CD4-positive, alpha-beta T cell treated with Interleukin-1 beta for 1 hour (primary cell): ENCODE measurements around the gene ASAP2.
"Not testable (repeated sequence)": the region's sequence is repeated elsewhere in the genome, so short reads cannot be mapped to it uniquely, and the experiment has no call there.

Experiments used
- DNase-seq, 2 donors: peaks; one replicate each; pipeline ENCODE4 v3.0.0-alpha.2; 2020 to 2022

ASAP2 gene

GRCh38 chr2:9212661-9213411 lies 6.2 kb downstream of the ASAP2 start:
- no peak for DNase-seq

DNA sequence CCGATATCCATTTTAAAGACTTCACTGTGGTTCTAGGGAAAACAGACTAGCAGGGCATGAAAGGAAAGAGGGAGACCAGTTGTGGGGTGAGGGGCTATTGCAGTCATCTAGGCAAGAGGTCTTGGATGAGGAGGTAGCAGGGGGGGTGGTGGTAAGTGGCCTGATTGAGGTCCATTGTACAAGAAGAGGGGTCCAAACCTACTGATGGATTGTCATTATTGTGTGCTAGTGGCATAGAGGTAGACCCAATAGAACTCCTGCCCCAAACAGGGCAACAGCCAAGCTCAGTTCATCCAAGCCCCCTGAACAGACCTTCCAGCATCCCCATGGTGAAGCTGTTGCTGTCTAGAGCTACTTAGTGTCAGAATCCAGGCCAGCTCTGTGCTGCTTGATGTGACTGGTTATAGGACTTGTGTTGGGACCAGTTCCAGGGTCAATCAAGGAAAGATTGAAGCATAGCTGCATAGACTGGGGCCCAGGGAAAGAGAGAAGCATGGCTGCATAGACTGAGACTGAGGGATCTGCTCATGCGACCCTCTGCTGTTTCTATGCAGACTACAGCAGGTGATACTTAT lies 7.0 kb downstream of the ASAP2 start:
- DNase-seq: no peak

DNA sequence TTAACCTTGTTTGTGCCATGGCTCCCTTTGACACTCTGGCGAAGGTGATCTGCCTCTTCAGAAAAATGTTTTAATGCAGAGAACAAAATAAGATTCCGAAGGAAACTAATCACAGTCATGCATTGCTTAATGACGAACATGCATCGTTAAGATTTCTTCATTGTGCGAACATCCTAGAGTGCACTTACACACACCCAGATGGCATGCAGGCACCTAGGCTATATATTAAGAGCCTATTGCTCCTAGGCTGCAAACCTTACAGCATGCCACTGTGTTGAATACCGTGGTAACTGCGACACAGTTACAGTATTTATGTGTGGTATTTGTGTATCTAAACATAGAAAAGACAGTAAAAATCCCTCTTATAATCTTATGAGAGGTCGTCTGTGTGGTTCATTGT lies 8.3 kb downstream of the ASAP2 start:
- no peak for DNase-seq

GRCh38 chr2:9215680-9216079 lies 9.1 kb downstream of the ASAP2 start:
- no peak for DNase-seq

DNA sequence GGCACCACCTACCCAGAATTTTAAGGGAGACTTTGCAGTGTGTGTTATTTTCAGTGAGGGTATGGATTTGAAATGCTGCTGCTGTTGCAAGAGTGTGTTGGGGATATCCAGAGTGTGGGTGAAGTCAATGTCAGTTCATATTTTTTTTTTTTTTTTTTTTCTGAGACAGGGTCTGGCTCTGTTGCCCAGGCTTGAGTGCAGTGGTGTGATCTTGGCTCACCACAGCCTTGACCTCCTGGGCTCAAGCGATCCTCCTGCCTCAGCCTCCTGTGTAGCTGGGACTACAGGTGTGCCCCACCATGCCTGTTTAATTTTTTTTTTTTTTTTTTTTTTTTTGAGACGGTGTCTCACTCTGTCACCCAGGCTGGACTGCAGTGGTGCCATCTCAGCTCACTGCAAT lies 9.5 kb downstream of the ASAP2 start:
- DNase-seq: not testable (repeated sequence)

DNA sequence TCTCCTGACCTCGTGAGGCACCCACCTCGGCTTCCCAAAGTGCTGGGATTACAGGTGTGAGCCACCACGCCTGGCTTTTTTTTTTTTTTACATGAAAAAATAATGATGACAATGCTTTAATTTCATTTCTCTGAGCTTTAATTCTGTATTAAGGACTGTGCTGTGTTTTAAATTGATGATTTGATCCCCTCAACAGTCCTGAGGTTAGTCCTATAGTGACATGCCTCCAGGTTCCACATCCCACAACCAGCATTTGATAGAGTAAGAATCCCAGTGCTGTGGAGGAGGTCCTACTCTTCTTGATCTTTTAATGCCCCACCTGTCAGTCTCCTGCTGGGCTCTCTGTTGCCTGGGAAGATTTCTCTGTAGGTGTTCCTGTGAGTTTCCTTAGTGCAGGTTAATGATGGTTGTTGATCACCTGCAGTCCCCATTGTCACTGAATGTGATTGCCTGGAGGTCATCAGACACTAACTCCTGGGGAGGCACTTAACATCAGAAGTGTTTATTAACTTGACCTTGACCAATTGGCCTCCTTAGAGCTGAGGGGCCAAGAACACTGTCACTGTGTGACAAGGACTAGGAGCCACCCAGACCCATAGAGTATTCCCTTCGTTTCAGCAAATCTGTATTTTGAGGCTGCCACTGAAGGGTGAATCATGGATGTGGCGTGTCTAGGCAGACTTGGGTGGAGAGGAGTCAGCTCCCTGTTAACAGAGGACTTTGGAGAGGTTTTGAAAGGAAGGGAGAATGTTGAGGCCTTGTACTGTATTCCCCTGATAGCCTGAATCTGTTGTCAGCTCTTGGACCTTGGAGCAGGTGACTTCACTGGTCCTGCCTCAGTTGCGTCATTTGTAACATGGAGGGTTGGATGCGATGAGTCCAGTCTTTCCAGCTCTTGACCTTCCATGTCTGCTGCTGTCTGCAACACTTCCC lies 11.5 kb downstream of the ASAP2 start:
- DNase-seq: no peak

DNA sequence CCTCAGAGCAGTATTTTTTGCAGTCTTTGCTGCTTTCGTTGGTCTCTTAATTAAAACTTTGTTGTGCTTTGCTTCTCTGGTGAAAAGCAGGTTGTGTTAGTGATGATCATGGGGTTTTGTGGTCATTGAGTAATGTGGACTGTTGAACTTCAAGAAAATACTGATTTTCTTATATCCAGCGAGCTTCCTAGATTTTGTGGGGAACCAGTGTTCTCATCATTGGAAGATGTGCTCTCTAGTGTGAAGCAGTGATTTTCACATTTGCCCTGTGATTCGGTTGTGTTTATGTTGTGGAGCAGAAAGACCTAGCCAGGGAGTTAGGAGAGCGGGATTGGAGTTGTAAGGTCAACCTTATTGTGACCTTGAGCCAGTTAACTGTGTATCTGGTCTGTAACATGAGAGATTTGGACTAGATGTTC lies 12.4 kb downstream of the ASAP2 start:
- no peak for DNase-seq

DNA sequence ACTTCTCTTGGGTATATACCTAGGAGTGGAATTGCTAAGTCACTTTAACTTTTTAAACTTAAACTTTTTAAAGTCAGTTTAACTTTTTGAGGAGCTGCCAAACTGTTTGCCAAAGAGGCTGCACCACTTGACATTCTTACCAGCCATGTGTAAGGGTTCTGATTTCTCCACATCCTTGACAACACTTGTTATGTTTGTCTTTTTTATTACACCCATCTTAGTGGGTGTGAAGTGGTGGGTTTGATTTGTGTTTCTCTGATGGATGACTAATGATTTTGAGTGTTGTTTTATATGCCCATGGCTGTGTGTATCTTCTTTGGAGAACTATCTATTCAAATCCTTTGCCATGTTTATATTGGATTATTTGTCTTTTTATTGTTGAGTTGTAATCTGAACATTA lies 13.6 kb downstream of the ASAP2 start:
- no peak for DNase-seq

GRCh38 chr2:9221223-9221622 lies 14.6 kb downstream of the ASAP2 start:
- no peak for DNase-seq

DNA sequence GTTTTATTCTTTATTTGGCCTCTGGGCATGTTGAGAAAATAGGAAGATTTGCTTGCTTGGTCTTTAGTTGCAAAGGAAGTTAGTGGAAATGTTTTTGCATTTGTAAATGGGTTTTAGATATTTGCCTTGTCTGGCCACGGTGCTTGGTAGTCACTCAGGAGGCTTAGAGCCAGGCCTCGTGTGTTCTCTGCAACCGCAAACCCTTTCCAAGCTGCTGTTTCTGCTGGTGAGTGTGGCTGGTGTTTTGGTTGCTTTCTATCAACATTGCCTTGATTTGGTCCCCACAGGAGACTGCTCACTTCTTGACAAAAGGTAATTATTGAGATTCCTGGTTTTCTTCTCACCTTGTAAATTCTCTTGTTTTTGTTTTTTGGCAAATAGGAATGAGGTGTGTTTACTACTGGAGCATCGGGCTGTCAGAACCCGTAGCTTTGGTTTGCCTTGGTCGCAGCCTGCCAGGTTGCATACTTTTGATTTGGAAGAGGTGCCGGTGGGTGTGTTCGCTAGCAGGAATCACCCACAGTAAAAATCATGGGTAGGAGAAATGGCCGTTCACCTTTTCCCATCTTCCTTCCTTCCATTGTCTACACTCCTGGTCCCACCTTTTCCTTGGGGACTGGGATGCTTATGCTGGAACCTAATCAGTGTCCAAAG lies 15.8 kb downstream of the ASAP2 start:
- no peak for DNase-seq

DNA sequence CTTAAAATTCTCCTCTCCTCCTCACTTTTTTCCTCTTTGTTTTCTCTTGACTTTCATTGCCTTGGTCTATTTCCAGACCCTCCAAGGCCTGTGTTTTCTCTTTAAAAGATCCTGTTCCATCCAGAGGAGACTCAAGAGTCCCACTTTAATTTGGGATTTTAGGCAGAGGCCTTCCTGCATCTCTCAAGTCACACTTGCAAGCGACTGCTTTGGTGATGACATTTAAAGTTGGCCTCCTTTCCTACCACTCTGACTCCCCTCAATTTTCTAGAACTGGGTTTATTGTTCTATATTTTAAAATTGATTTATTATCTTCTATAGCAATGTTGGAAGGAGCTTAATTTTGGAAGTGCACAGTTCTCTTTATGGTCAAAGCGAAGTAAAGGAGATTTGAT lies 16.3 kb downstream of the ASAP2 start:
- no peak for DNase-seq

DNA sequence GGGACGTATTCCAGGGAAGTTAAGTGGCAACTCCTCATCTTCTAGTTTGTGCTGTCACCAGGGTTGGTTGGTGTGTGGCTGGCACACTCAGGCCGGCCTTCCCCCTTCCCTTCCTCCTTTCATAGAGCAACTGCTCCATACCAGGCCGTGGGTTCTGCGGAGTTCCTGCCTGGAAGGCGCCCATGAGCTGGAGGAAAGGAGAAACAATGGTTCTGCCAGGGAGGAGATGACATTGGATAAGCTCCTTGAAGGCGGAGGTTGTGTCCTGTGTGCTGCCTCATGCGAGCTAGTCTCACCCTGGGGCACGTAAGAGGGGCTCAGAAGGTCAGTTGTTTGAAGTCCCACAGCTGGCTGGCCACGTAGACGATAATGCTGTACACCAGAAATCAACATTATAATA lies 19.2 kb downstream of the ASAP2 start:
- no peak for DNase-seq

DNA sequence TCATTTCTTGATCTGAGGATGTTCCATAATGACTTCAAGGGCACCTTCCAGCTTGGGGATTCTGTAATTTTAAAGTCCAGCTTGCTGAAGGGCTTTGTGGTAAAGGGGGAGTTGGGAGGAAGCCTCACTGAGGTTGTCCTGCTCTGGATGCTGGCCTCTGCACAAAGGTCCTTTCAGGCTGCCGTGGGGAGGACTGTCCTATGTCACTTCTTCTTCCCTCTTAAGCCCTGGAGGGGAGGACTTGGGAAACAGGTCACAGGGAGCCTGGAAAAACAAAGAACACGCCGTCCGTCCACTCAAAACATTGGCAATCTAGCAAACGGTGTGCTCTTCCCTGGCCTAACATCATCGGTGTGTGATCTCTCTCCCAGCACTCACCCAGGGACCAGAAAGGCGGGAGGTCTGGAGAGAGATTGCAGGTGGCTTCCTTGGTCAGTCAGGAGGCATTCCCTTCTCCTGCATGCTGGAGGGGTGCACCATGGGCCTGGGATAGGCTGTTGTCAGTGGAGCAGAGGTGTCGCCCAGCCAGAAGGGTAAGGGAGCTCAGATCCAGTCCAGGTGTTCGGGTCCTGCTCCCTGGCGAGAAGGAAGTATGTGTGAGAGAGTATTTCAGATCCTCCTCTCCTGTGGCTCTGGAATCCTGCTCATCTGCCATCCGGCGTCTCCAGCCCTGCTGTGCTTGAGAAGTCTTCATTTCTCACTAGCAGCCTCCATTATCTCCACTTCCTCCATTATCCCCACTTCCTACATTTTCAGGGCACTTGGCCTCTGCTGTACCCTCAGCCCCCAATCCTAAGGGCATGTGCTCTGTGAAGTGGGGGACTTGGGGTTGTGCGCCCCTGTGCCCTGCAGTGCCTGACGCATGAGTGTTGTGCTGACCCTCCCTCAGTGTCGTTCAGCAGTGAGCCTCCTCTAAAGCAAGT lies 20.1 kb downstream of the ASAP2 start:
- no peak for DNase-seq

- no peak for DNase-seq
Measured at GRCh38 chr2:9228088-9228751, 21.6 kb downstream of the ASAP2 start.

- no peak for DNase-seq
Measured at GRCh38 chr2:9228781-9229469, 22.3 kb downstream of the ASAP2 start.

DNA sequence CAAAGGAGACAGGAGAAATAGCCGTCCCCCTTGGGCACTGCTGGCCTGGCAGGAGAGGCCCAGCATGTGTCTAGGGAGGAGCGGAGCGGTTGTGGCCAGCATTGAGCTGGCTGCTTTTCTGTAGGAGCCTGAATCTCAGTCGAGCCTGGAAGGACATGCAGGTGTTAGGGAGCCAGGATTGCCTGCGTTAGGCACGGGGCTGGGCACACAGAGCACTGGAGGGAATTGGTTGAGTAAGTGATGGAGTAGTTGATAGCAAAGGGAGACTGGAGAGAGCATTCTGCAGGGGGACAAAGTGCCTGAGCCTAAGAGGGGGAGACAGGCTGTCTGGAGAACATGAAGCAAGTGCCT lies 22.8 kb downstream of the ASAP2 start:
- DNase-seq: no peak

DNA sequence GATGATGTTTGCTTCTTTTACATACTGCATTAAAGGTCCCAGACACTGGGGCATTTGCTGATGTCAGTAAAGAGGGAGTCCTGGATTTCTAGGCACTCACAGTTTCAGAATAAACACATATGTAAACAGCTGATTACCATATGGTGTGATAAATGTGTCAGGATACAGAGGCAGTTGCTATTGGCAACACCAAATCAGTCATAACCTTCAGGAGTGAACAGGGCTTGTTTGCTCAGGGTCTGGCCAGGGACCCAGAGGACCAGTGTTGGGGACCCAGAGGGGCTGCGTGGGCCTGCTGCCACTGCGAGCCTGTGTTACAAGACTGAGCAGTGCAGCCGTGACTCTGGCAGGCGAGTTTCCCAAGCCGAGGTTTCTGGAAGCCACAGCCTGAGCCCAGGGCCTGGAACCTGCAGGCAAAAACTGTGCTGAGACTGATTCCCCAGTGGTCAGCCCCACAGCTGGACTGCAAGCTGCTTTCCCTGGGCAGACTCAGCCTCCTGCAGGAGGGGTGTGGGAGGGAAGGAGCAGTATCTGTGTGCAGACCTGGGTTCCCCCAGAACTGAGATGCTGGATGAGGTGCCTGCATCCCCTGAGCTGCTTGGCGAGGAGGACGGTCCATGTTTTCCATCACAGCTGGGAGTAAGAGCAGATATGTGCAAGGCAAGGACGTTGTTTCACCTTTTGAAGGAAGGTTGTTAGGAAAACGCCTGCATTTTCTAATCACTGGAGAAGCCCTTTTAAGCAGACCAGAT lies 23.6 kb downstream of the ASAP2 start:
- no peak for DNase-seq

DNA sequence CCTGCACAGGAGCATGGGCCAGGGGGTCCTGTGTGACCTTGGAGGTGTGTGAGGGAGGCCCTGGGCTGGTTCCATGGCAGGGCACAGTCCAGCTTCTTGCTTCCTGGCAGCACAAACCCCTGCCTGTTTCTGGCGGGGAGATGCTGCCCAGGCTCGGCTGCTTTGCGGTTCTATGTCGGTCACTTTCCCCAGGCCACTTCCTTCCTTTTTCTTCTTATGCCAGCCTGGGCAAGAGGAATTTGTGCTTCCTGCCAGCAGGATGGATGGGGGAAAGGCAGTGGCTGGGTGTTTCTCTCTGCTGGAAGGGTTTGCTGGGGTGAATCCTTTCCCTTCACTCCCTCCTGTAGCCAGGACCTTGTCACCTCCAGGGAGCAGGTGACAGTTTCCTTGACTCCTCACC lies 24.3 kb downstream of the ASAP2 start:
- peak in 1 of 2 donors; percentile 15 for DNase-seq

GRCh38 chr2:9231291-9232165 lies 24.9 kb downstream of the ASAP2 start:
- DNase-seq: peak in 1 of 2 donors; percentile 27
